RWPE1 (cell line): ENCODE results near the gene DLGAP4.

ENCODE experiments used
- CTCF ChIA-PET: fragments of 350-600 bp; sonication (Branson Sonifier 250); formaldehyde crosslinking; extraction: SDS; loops from one replicate; lab custom pipeline; 2021; lab: Yijun Ruan, JAX
- POLR2A ChIA-PET: fragments of 400-600 bp; formaldehyde crosslinking; extraction: SDS; loops from one replicate; lab custom pipeline; 2020; ENCODE audit warnings: antibody characterized with exemption; ENCODE audit not compliant: low non-redundant PET; lab: Yijun Ruan, JAX
- DNase-seq: peaks from one replicate; pipeline ENCODE4 v3.0.0; 2012; ENCODE audit warnings: low spot score
- H3K27ac ChIP-seq: fragments of 450-650 bp; 2 replicates; pipeline ENCODE4 v1.5.1; 2017
- TF ChIP-seq, protein P1 (sequence below): fragments of 450-650 bp; conservative IDR thresholded peaks from 2 replicates; pipeline ENCODE4 v1.5.1; 2017; ENCODE audit warnings: low read depth, mild to moderate bottlenecking

The DLGAP4 gene

DNA sequence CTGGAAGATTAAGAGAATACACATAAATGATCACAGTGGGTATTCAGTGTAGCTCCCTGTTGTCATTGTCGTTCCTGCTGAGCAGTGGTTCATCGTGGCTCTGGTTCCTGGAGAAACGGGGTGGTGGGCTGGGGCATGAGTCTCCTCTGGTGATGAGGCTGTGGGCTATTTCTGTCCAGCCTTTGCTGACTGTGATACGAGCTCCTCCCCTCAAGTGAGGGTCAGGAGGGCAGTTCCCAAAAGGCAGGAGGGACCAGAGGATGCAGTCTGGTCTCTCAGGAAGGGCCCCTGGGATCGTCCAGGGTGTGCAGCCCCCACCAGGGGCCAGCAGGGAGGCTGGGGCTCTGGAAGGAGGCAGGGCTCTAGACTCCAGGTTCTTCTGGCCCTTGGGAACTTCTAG lies 31.1 kb upstream of the DLGAP4 start:
- ChIA-PET POLR2A (no interaction called here), CTCF (interaction anchor here (5.5 kb wide), 1 partner anchor 163 kb away, joined by 100 read pairs; no protein-coding TSS in a partner anchor)
- TF ChIP-seq, protein P1, sequence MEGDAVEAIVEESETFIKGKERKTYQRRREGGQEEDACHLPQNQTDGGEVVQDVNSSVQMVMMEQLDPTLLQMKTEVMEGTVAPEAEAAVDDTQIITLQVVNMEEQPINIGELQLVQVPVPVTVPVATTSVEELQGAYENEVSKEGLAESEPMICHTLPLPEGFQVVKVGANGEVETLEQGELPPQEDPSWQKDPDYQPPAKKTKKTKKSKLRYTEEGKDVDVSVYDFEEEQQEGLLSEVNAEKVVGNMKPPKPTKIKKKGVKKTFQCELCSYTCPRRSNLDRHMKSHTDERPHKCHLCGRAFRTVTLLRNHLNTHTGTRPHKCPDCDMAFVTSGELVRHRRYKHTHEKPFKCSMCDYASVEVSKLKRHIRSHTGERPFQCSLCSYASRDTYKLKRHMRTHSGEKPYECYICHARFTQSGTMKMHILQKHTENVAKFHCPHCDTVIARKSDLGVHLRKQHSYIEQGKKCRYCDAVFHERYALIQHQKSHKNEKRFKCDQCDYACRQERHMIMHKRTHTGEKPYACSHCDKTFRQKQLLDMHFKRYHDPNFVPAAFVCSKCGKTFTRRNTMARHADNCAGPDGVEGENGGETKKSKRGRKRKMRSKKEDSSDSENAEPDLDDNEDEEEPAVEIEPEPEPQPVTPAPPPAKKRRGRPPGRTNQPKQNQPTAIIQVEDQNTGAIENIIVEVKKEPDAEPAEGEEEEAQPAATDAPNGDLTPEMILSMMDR: no peak
- no peak overlapping the region for H3K27ac ChIP-seq
- no peak for DNase-seq

DNA sequence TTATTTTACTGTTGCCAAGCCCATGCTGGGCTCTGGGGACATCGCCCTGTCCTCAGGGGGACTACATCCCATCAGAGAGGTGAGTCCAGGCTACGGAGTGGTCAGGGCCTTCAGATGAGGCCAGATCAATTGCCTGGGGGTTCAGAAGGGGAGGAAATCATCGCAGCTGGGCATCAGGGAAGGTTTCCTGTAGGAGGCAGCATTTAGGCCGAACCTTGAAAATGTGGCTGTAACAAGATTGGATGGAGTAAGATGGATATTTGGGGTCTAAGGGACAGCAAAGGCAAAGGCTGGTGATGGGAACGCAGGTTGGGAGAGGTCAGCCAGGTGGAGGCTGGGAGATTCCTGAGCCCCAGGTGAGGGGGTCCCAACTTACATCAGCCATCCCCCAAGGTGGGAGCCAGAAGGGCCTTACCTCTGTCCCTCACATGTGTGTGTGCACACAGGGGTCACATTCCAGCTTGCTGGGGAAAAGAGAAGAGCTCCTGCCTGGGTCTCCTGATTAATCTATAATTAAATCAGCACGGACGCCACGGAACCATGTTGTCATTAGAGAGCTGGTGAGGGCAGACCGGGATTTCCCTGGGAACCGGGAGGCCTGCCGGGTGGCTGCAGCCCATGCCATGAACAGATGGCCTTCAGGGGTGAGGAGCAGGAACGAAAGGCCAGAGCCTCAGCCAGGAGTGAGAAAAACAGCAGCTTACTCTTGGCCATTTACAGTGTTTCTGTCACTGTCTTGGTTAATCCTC lies 30.5 kb upstream of the DLGAP4 start:
- TF ChIP-seq, protein P1: no peak
- ChIA-PET POLR2A (no interaction called here), CTCF (interaction anchor here (0.7 to 5.5 kb wide), 3 partner anchors 49 to 164 kb away, joined by 3 to 100 read pairs (median 7); no protein-coding TSS in a partner anchor)
- no peak overlapping the region for H3K27ac ChIP-seq
- DNase-seq: no peak

- DNase-seq: no peak
- TF ChIP-seq, protein P1: no peak
- H3K27ac ChIP-seq: no peak overlapping the region
- ChIA-PET POLR2A (no interaction called here), CTCF (interaction anchor here (0.7 to 1.1 kb wide), 2 partner anchors 40 to 162 kb away, joined by 3 to 4 read pairs; no protein-coding TSS in a partner anchor)
Observed at GRCh38 chr20:36277546-36277945, 28.6 kb upstream of the DLGAP4 start.

DNA sequence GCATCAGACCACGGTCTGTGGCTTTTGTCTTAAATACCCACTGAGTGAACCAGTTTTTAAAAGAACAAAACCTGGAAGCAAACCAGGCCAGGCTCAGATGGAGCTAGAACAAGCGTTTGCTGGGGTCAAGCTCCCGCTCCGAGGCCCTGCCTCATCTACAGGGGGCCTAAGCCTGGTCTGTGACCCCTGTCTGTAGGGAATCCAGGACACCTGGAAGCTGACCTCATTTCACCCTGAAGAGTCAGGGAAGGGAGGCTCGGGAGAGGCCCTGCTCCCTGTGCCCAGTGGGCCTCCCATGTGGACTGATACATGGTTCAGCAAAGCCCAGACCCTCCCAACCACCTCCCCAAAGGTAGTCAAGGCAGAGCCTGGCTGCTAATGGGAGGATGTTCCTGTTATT lies 26.8 kb upstream of the DLGAP4 start:
- TF ChIP-seq, protein P1: no peak
- DNase-seq: no peak
- H3K27ac ChIP-seq: no peak overlapping the region
- POLR2A ChIA-PET: no interaction called here
- CTCF ChIA-PET: interaction anchor here (0.6 to 1.8 kb wide), 2 partner anchors 36 to 160 kb away, joined by 8 read pairs; no protein-coding TSS in a partner anchor

- H3K27ac ChIP-seq: no peak overlapping the region
- ChIA-PET CTCF (interaction anchor here (0.6 to 1.8 kb wide), 2 partner anchors 36 to 160 kb away, joined by 8 read pairs; no protein-coding TSS in a partner anchor), POLR2A (no interaction called here)
- no peak for DNase-seq
- TF ChIP-seq, protein P1: no peak
Observed at GRCh38 chr20:36279776-36280175, 26.4 kb upstream of the DLGAP4 start.

DNA sequence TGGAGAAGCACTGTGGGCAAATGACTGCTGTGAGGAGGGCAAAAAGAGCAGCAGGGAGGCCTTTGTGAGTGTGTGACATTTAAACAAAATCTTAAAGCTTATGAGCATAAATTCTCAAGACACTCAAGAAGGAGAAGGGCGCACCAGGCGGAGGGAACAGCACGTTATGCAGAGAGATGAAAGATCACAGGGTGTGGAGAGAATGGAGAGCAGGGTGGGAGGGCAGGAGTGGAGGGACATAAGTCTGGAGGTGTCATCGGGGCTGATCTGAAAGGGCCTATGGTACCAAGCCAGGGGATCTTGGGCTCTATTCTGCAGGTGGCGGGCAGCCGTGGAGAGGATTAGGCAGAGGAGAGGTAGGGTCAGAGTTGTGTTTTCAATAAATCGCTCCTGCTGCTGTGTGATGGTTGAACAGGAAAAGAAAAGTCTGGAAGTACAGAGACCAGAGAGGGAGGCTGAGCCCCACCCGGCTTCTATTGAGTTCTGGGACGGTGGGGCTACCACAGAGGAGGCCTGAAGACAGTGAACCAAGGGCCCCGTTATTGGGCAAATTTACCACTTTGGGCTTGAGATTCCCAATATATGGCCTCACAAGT lies 24.3 kb upstream of the DLGAP4 start:
- CTCF ChIA-PET: no interaction called here
- no peak for DNase-seq
- no peak overlapping the region for H3K27ac ChIP-seq
- TF ChIP-seq, protein P1: no peak
- POLR2A ChIA-PET: no interaction called here
